H9 (cell line): ENCODE results near the gene LPIN2. TPM values are rescaled to one million over a fixed set of nuclear protein-coding genes. Genes with fewer than 3 reads are reported as not detected.

Experiments
- DNase-seq: peaks from one replicate; pipeline ENCODE4 v3.0.0-alpha.2; 2017
- H2AFZ ChIP-seq: one replicate; pipeline ENCODE4 v1.6.1; 2013; ENCODE audit warnings: mild to moderate bottlenecking, low read length, control low read depth, moderate library complexity
- H2AK5ac ChIP-seq: 2 replicates; pipeline ENCODE4 v1.6.1; 2013; ENCODE audit warnings: low read length, control low read depth, mixed read lengths; ENCODE audit not compliant: insufficient read length
- H2BK120ac ChIP-seq: one replicate; pipeline ENCODE4 v1.6.1; 2013; ENCODE audit warnings: low read depth, mild to moderate bottlenecking, low read length, control low read depth, inconsistent platforms; ENCODE audit not compliant: poor library complexity, severe bottlenecking
- H2BK12ac ChIP-seq: 2 replicates; pipeline ENCODE4 v1.6.1; 2013; ENCODE audit warnings: low read length, control low read depth, mixed read lengths, low read depth; ENCODE audit not compliant: insufficient read length
- H2BK15ac ChIP-seq: 2 replicates; pipeline ENCODE4 v1.6.1; 2013; ENCODE audit warnings: low read depth, low read length, control low read depth
- H2BK20ac ChIP-seq: one replicate; pipeline ENCODE4 v1.6.1; 2013; ENCODE audit warnings: low read depth, mild to moderate bottlenecking, low read length, control low read depth, inconsistent platforms; ENCODE audit not compliant: poor library complexity, severe bottlenecking
- H2BK5ac ChIP-seq: 2 replicates; pipeline ENCODE4 v1.6.1; 2013; ENCODE audit warnings: low read length, control low read depth, mixed read lengths; ENCODE audit not compliant: insufficient read length
- H3K14ac ChIP-seq: 2 replicates; pipeline ENCODE4 v1.6.1; 2013; ENCODE audit warnings: low read length, control low read depth; ENCODE audit not compliant: insufficient read depth
- H3K18ac ChIP-seq: 2 replicates; pipeline ENCODE4 v1.6.1; 2013; ENCODE audit warnings: low read depth, mild to moderate bottlenecking, mixed read lengths, low read length, control low read depth; ENCODE audit not compliant: insufficient read length
- H3K23ac ChIP-seq: 2 replicates; pipeline ENCODE4 v1.6.1; 2013; ENCODE audit warnings: low read length, control low read depth, mixed read lengths, low read depth; ENCODE audit not compliant: insufficient read length
- H3K23me2 ChIP-seq: 2 replicates; pipeline ENCODE4 v1.6.1; 2013; ENCODE audit warnings: low read depth, mild to moderate bottlenecking, mixed read lengths, low read length, control low read depth; ENCODE audit not compliant: insufficient read length, poor library complexity, severe bottlenecking
- H3K27ac ChIP-seq: 2 replicates; pipeline ENCODE4 v1.5.1; 2013; ENCODE audit warnings: low read length, control low read depth, mixed read lengths, low read depth; ENCODE audit not compliant: insufficient read length
- H3K27me3 ChIP-seq: 2 replicates; pipeline ENCODE4 v1.6.1; 2013; ENCODE audit warnings: low read length, control low read depth, inconsistent platforms; ENCODE audit not compliant: insufficient read depth
- H3K4ac ChIP-seq: 2 replicates; pipeline ENCODE4 v1.6.1; 2013; ENCODE audit warnings: low read depth, mild to moderate bottlenecking, control low read depth, inconsistent platforms, low read length, moderate library complexity
- H3K4me1 ChIP-seq: 2 replicates; pipeline ENCODE4 v1.6.1; 2013; ENCODE audit warnings: low read length, control low read depth, inconsistent platforms; ENCODE audit not compliant: insufficient read depth
- H3K4me2 ChIP-seq: 2 replicates; pipeline ENCODE4 v1.6.1; 2013; ENCODE audit warnings: low read length, control low read depth, mixed read lengths; ENCODE audit not compliant: insufficient read length, insufficient read depth
- H3K56ac ChIP-seq: 2 replicates; pipeline ENCODE4 v1.6.1; 2013; ENCODE audit warnings: low read depth, mild to moderate bottlenecking, mixed read lengths, low read length, control low read depth; ENCODE audit not compliant: insufficient read length
- H3K79me1 ChIP-seq: 2 replicates; pipeline ENCODE4 v1.6.1; 2013; ENCODE audit warnings: low read depth, mild to moderate bottlenecking, moderate library complexity, low read length, control low read depth, inconsistent platforms; ENCODE audit not compliant: insufficient read depth, poor library complexity, severe bottlenecking
- H3K79me2 ChIP-seq: 2 replicates; pipeline ENCODE4 v1.6.1; 2013; ENCODE audit warnings: low read length, control low read depth, inconsistent platforms; ENCODE audit not compliant: insufficient read depth
- H3K9ac ChIP-seq: 2 replicates; pipeline ENCODE4 v1.6.1; 2013; ENCODE audit warnings: low read length, control low read depth, mixed read lengths; ENCODE audit not compliant: insufficient read length; ENCODE audit errors: extremely low read depth
- H3K9me3 ChIP-seq: one replicate; pipeline ENCODE4 v1.6.1; 2013; ENCODE audit warnings: low read depth, low read length, inconsistent platforms; ENCODE audit not compliant: control insufficient read depth
- H3T11ph ChIP-seq: one replicate; pipeline ENCODE4 v1.6.1; 2013; ENCODE audit warnings: mild to moderate bottlenecking, low read length, control low read depth, inconsistent platforms
- H4K20me1 ChIP-seq: one replicate; pipeline ENCODE4 v1.6.1; 2013; ENCODE audit not compliant: control insufficient read depth, insufficient read length, insufficient read depth
- H4K5ac ChIP-seq: 2 replicates; pipeline ENCODE4 v1.6.1; 2013; ENCODE audit warnings: low read depth, mild to moderate bottlenecking, mixed read lengths, low read length, control low read depth; ENCODE audit not compliant: insufficient read length
- H4K8ac ChIP-seq: replicated peaks from 2 replicates; pipeline ENCODE4 v1.6.1; 2013; ENCODE audit warnings: low read length, control low read depth, mixed read lengths, low read depth; ENCODE audit not compliant: insufficient read length
- H4K91ac ChIP-seq: 2 replicates; pipeline ENCODE4 v1.6.1; 2013; ENCODE audit warnings: low read depth, mild to moderate bottlenecking, moderate library complexity, mixed read lengths, low read length, control low read depth; ENCODE audit not compliant: insufficient read length
- H3K27ac Mint-ChIP-seq, 3 experiments: 2 replicates in 2 of 3; 3 replicates in 1 of 3; pipeline ENCODE4 v1.8.0; 2020 to 2021; ENCODE audit warnings: mixed read lengths in 3 of 3, mild to moderate bottlenecking in 1 of 3, moderate library complexity in 1 of 3
- H3K27me3 Mint-ChIP-seq: 2 replicates; pipeline ENCODE4 v1.8.0; 2021; ENCODE audit warnings: low read depth, mild to moderate bottlenecking, moderate library complexity, mixed read lengths
- H3K36me3 Mint-ChIP-seq, 3 experiments: 2 replicates in 2 of 3; 3 replicates in 1 of 3; pipeline ENCODE4 v1.8.0; 2020 to 2021; ENCODE audit warnings: low read depth in 3 of 3, mixed read lengths in 3 of 3; ENCODE audit not compliant: insufficient read depth in 1 of 3
- H3K4me1 Mint-ChIP-seq, 2 experiments: 2 replicates each; pipeline ENCODE4 v1.8.0; 2020; ENCODE audit warnings: mixed read lengths in 2 of 2
- H3K4me3 Mint-ChIP-seq, 2 experiments: 2 replicates in 1 of 2; 3 replicates in 1 of 2; pipeline ENCODE4 v1.8.0; 2020 to 2021; ENCODE audit warnings: mild to moderate bottlenecking in 2 of 2, mixed read lengths in 2 of 2, moderate library complexity in 1 of 2
- H3K9me3 Mint-ChIP-seq, 2 experiments: 2 replicates in 1 of 2; 3 replicates in 1 of 2; pipeline ENCODE4 v1.8.0; 2020; ENCODE audit warnings: mild to moderate bottlenecking in 2 of 2, mixed read lengths in 2 of 2, moderate library complexity in 1 of 2
- WGBS: extraction: QIAGEN DNeasy Blood & Tissue Kit; methylation state at CpG from one replicate; pipeline ENCODE4 v1.1.7; 2013; ENCODE audit warnings: missing lambda C conversion rate, low lambda C conversion rate, mixed read lengths; ENCODE audit not compliant: insufficient read length; ENCODE audit errors: extremely low coverage; 5-methylcytosine and 5-hydroxymethylcytosine counted together
- total RNA-seq: library from RNA; stranded (reverse); gene quantifications from 2 replicates; pipeline ENCODE4 v1.2.1, GENCODE V29; 2021
- TF ChIP-seq, protein P1 (sequence below): fragments of 200-600 bp; sonication (generic); conservative IDR thresholded peaks from 3 replicates; pipeline ENCODE4 v1.8.0; 2021; ENCODE audit warnings: antibody characterized with exemption, mild to moderate bottlenecking

Gene LPIN2
- total RNA-seq, 1 experiment from 2014 or later: 9.2 TPM

GRCh38 chr18:3041843-3042242 lies 28.9 kb upstream of the LPIN2 start:
- Histone ChIP-seq H2BK20ac (no peak overlapping the region), H2BK15ac (no peak overlapping the region), H3K4me2 (no peak overlapping the region), H3K27me3 (no peaks in the 10 kb centered on the region), H3K27ac (no peak overlapping the region), H3K9me3 (no peaks in the 10 kb centered on the region), H3K79me1 (no peaks in the 10 kb centered on the region), H4K5ac (no peak overlapping the region), H3K4me1 (no peaks in the 10 kb centered on the region), H2BK120ac (no peak overlapping the region), H4K20me1 (no peaks in the 10 kb centered on the region), H3K18ac (no peak overlapping the region), H3K9ac (no peak overlapping the region), H3T11ph (no peak overlapping the region), H4K8ac (no peak overlapping the region), H3K23ac (no peak overlapping the region), H2BK12ac (no peak overlapping the region), H3K14ac (no peak overlapping the region), H4K91ac (no peak overlapping the region), H3K56ac (no peak overlapping the region), H2AK5ac (no peak overlapping the region), H3K4ac (no peak overlapping the region), H3K79me2 (no peaks in the 10 kb centered on the region), H2AFZ (no peak overlapping the region), H2BK5ac (no peak overlapping the region), H3K23me2 (no peaks in the 10 kb centered on the region)
- no CpG with 5 or more reads among the region's 5 CpGs for WGBS
- no peak overlapping the region for H3K4me3 Mint-ChIP-seq
- no peaks in the 10 kb centered on the region for H3K9me3 Mint-ChIP-seq
- no peaks in the 10 kb centered on the region for H3K36me3 Mint-ChIP-seq
- H3K27me3 Mint-ChIP-seq: no peaks in the 10 kb centered on the region; the same call in 1 of the 2 replicates
- H3K4me1 Mint-ChIP-seq: peaks cover 20% of the 10 kb centered on the region in 2 experiments
- TF ChIP-seq, protein P1, sequence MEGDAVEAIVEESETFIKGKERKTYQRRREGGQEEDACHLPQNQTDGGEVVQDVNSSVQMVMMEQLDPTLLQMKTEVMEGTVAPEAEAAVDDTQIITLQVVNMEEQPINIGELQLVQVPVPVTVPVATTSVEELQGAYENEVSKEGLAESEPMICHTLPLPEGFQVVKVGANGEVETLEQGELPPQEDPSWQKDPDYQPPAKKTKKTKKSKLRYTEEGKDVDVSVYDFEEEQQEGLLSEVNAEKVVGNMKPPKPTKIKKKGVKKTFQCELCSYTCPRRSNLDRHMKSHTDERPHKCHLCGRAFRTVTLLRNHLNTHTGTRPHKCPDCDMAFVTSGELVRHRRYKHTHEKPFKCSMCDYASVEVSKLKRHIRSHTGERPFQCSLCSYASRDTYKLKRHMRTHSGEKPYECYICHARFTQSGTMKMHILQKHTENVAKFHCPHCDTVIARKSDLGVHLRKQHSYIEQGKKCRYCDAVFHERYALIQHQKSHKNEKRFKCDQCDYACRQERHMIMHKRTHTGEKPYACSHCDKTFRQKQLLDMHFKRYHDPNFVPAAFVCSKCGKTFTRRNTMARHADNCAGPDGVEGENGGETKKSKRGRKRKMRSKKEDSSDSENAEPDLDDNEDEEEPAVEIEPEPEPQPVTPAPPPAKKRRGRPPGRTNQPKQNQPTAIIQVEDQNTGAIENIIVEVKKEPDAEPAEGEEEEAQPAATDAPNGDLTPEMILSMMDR: no peak
- peak overlapping the region in 1 of 3 experiments; percentile 83; a peak in 1 of 7 replicates for H3K27ac Mint-ChIP-seq
- DNase-seq: no peak
